GM19467 (cell line): ENCODE data around the gene CHAD.

Experiments
- ATAC-seq: cut with Tn5 transposase; IDR thresholded peaks from one replicate; pipeline ENCODE4 v1.9.1; 2021; ENCODE audit warnings: mild to moderate bottlenecking, moderate library complexity; ENCODE audit not compliant: unreplicated experiment

Gene CHAD

GRCh38 chr17:50460831-50461526 is 7.7 kb downstream of the CHAD start:
- no peak for ATAC-seq

DNA sequence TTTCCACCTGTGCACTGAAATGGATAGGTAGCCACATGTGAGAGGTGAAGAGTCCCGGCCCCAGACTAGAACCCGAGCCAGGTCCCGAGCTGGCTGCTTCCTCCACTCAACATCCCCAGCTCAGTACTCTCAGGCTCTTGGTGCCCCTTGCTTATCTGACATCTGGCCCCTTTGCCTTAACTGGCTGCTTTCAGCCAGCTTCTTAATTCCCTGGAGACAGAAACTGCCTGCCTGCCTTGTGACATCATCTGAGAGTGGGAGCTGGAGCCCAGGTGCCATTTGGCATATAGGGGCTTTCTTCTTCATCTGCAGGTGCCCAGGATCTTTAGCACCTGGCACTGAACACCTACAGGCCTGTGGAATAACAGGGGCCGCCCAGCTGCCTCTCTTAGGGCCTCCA is 8.9 kb downstream of the CHAD start:
- ATAC-seq = no peak

DNA sequence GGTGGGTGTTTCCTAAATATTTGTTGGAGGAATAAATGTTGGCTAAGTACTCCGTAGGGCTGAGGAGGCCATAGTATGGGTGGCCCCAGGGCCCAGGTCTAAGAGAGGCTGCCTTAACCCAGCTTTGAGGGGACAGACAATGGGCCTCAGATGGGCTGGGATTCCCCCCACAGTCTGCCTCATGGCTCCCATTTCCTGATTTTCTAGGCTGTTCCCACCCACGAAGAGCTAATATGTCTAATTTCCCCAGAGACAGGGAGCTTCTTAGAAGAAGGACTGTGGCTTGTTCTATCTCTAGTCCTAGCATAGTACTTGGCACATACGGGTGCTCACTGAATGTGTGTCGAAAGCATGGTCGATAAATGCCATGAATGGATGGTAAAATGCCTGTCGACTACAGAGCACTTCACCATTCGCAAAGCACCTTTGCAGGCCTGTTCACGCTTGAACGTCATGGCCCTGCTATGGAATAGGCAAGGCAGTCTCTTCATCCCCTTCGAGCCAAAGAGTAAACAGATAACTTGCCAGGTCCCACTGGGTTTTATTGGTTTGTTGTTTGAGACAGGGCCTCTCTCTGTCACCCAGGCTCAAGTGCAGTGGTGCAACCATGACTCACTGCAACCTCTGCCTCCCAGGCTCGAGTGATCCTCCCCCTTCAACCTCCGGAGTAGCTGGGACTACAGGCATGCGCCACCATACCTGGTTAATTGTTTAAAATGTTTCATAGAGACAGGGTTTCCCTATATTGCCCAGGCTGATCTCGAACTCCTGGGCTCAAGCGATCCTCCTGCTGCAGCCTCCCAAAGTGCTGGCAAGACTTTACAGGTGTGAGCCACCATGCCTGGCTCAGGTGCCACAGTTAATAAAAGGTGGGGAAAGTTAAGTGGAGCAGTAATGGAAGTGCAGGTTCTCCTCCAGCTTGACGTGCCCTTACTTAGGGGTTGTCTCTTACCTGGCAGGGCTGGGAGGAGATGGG is 9.7 kb downstream of the CHAD start:
- ATAC-seq = no peak

- no peak for ATAC-seq
These were observed 10.4 kb downstream of the CHAD start for GRCh38 chr17:50458270-50458669.

GRCh38 chr17:50457621-50458020 is 11.1 kb downstream of the CHAD start:
- no peak for ATAC-seq

GRCh38 chr17:50453901-50454300 is 14.8 kb downstream of the CHAD start:
- no peak for ATAC-seq

- ATAC-seq = no peak
These were observed 15.9 kb downstream of the CHAD start for GRCh38 chr17:50452630-50453300.

DNA sequence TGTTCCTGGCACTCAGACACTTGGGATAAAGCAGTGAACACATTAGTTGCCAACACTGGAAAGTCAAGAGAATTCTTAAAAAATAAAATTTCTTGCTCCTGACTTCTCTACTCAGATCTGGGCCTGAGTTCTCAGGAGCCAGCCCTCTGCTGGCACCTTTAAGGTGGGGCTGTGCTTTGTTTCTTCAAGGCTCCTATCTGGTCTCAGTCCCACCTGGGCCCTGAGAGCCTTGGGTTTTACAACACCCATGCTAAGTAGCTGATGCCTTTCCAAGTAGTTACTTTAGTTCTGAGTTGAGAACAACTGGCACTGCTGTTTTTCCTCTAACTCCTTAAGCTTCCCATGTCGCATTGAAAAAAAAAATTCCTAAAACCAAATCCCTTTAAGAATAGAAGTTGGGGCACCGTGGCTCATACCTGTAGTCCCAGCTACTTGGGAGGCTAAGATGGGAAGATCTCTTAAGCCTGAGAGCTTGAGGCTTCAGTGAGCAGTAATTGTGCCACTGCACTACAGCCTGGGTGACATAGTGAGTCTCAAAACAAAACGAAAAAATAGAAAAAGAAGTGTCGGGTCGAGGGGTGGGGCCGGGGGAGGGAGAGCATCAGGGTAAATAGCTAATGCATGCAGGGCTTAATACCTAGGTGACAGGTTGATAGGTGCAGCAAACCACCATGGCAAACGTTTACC is 16.6 kb downstream of the CHAD start:
- ATAC-seq = no peak

DNA sequence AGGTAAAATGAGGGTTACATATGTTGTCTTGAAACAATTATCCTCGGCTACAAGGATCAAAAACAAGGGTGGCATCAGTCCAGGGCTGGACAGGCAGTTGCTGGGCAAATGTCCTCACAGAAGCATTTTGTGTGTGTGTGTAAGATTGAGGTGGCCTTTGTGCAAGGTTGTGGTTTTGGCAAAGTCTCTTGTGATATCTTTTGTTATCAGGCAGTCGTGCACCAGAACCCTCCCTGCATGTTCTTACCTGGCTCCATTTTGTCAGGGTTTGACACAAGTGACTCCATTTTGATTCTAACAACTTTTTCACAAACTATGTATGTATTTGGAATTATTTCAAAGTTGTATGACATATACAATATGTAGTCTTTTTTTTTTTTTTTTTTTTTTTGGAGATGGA is 20.0 kb downstream of the CHAD start:
- no peak for ATAC-seq

- no peak for ATAC-seq
These were observed 20.6 kb downstream of the CHAD start for GRCh38 chr17:50447870-50448595.

DNA sequence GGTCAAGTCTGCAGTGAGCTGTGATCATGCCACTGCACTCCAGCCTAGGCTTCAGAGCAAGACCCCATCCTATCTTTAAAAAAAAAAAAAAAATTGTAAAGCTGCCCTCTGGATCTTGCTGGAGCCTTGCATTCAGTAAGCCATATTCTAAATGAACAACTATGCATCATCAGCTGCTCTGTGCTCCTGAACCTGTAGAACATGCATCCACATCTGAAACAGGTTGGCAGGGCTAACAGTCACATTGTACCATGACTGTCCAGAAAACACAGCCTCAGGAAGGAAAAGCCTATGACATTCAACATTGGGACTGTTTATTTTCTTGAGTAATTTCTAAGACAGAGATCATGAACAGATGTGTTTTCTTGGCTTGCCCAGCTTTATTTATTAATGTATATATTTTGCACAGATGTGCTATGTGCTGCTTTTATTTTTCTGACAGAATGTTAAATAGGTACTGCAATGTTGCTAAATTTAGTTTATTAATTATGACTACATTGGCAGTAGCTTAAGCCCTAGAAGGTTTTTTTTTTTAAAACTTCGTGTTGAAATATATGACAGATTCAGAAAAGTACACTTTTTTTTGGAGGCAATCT is 22.9 kb downstream of the CHAD start:
- no peak for ATAC-seq

GRCh38 chr17:50444841-50445715 is 23.6 kb downstream of the CHAD start:
- ATAC-seq = no peak

DNA sequence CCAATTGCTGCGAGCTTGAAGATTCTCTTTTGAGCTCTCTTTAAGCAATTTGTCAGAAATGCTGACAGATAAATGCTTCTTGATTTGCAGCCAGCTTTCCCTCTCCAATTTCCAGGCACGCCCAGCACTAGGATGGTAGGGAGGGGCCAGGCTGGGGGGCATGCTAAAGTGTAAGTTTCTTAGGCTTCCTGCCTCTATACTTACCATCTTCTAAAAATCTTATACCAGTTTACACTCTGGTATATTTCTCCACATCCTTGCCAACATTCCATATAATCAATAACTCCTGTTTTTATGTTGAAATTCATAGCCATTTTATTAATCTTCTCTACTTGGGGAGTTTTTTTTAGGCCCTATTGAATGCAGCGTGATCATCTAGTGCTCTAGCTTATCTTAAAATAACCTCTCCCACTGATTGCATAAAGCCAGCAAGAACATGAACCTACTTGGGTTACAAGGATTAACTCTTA is 25.1 kb downstream of the CHAD start:
- no peak for ATAC-seq

DNA sequence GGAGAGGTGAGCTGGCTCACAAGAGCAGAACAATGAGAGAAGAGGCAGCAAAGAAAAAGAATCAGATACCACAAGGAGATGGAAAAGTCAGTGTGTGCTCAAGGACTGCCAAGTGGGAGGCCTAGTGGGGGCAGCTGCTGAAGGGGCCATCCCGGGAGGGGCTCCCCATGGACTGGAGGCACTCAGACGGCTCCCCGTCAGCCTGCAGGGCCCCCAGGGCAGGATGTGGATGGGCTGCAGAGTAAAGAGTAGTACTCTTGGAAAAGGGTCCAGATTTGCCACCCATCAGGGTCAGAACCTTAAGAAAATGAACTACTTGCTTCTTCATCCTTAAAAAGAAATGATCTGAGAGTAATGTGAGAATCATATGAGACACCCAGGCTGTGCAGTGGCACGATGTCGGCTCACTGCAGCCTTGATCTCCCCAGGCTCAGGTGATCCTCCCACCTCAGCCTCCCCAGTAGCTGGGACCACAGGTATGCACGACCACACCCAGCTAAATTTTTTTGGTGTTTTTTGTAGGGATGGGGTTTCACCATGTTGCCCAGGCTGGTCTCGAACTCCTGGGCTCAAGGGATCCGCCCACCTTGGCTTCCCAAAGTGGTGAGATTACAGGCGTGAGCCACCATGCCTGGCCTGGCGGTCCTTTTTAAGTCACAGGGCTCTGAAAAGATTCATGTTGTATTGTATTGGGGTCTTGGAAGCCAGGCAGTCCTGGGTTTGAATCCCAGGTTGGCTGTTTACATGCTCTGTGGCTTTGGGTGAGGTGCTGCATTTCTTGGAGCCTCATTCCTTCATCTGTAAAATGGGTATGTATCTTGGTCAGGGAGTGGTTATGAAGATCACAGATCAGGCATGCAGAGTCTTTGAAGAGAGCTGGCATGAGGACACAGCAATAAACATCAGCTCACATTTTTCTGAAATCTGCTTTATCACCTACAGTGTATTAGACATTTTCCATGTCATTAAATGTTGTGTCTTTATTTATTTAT is 27.5 kb downstream of the CHAD start:
- no peak for ATAC-seq

GRCh38 chr17:50440172-50440837 is 28.4 kb downstream of the CHAD start:
- no peak for ATAC-seq

- no peak for ATAC-seq
These were observed 29.7 kb downstream of the CHAD start for GRCh38 chr17:50439008-50439407.

DNA sequence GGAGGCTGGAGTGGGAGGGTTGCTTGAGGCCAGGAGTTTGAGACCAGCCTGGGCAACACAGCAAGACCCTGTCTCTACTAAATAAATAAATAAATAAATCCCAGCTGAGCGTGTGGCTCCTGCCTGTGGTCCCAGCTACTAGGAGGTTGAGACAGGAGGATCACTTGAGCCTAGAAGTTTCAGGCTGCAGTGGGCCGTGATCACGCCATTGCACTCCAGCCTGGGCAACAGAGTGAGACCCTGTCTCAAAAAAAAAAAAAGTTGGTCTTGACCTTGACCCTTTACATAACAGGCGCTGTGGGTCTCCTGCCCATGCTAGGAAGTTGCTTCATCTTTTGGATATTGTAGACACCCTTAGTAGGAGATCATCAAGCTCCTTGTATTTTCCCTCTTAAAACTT is 31.3 kb downstream of the CHAD start:
- no peak for ATAC-seq
